ENCODE measurements around the gene STOM.

GRCh38 chr9:121295662-121296191 lies 74.3 kb downstream of the STOM start:
- TF ChIP-seq CTCF (conservative IDR thresholded peaks at IDR 0.05) (no peak), EZH2 (IDR thresholded peaks at IDR 0.05; ENCODE audit: low read depth) (no peak)
